Left colon (tissue), 2 donors: ENCODE results near the gene RPL37A. TPM values are rescaled to one million over a fixed set of nuclear protein-coding genes. Genes with fewer than 3 reads are reported as not detected.
"Not testable (repeated sequence)": the region's sequence is repeated elsewhere in the genome, so short reads cannot be mapped to it uniquely, and the experiment has no call there.

ENCODE experiments used
- ATAC-seq: fragments of 200-7000 bp; cut with Tn5 transposase; one replicate; pipeline ENCODE4 v1.9.1; 2020; ENCODE audit warnings: mild to moderate bottlenecking, moderate library complexity
- DNase-seq, 2 donors: peaks; one replicate each; pipeline ENCODE4 v3.0.0-alpha.2; 2020
- intact Hi-C, 2 donors: fragments of 100-400 bp; cut with DNase I in 1 of 2; cut with micrococcal nuclease in 1 of 2; formaldehyde crosslinking; loops; one replicate each; pipeline versions ENCODE4 v1.11.2 to v1.14.0; 2022; cut with DNase I, micrococcal nuclease
- total RNA-seq, 2 donors: library from RNA; stranded (reverse); fragmentation: NEBNext Ultra II Directional; extraction: Animal tissue kit (Norgen Biotek cat#: 25700); gene quantifications; one replicate each; pipeline ENCODE4 v1.2.1, GENCODE V29; 2021
- donor health status: DM: no; HTN: no; CAD: no.
- donor health status: DM: yes; HTN: yes; CAD: no.

RPL37A gene
- total RNA-seq, 2 donors from 2014 or later: 1,768 to 1,865 TPM

DNA sequence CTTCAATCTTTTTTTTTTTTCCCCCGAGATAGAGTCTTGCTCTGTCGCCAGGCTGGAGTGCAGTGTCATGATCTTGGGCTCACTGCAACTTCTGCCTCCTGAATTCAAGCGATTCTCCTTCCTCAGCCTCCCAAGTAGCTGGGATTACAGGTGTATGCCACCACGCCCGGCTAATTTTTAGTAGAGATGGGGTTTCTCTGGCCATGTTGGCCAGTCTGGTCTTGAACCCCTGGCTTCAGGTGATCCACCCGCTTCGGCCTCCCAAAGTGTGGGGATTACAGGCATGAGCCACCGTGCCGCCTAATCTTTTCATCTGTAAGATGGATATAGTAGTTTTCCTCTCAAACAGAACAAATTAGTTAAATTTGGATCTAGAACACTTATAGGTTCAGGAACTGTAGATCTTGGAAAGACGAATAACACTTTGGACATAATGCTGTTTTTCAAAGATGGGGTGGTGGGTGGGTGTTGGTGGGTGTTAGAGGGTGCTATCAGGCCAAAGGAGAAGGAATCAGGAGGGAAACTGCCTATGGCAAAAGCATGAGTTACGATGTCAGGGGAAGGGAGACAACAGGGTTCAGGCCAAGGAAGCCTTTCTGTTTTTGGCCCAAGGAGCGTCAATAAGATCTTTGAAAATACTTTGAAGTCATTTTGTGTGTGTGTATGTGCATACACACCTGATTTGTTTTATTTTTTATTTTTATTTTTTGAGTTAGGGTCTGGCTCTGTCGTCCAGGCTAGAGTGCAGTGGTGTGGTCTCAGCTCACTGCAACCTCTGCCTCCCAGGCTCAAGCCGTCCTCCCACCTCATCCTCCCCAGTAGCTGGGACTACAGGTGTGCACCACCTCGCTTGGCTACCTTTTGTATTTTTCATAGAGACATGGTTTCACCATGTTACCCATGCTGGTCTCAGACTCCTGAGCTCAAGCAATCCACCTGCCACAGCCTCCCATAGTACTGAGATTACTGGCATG, 6.8 kb downstream of the RPL37A start:
- DNase-seq (no peak), ATAC-seq (no peak)
- intact Hi-C loops: no loop called here

DNA sequence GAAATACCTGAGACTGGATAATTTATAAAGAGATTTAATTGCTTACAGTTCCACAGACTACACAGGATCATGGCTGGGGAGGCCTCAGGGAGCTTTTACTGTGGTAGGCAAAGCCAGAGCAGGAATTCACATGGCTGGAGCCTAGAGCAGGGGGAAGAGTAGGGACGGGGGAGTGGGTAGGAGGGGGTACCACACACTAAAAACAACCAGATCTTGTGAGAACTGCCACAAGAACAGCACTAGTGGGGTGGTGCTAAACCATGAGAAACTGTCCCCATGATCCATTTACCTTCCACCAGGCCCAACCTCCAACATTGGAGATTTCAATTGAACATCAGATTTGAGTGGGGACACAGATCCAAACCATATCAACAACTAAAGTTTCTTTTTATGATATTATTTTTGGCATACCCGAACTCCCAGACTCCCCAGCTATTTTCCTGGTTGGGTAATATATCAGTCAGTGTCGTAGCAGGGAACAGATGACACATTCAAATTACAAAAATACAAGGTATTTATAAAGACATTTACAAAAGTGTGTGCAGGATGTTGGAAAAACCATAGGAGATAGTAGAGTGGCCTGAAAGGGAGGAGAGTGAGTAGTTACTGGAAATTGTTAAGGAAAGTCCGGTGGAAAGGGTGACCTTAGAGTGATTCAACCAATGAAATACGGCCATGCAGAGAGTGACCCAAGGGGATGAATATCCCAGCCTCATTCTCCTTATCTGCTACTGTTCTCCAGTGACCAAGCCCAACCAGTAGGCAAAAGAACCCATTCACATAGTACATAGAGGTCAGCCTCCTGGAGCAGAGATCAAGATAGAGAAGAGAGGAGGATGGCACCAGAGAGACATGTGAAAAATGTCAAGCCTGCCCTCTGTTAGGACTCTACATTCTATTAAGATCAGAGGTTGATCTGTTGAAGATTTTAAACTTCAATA, 8.8 kb downstream of the RPL37A start:
- ATAC-seq (no peak), DNase-seq (no peak)

GRCh38 chr2:216508229-216508628, 9.6 kb downstream of the RPL37A start:
- intact Hi-C loops: no loop called here
- DNase-seq (no peak), ATAC-seq (no peak)

More for the DNA sequence above, 8.8 kb downstream of the RPL37A start:
- intact Hi-C loops: no loop called here

DNA sequence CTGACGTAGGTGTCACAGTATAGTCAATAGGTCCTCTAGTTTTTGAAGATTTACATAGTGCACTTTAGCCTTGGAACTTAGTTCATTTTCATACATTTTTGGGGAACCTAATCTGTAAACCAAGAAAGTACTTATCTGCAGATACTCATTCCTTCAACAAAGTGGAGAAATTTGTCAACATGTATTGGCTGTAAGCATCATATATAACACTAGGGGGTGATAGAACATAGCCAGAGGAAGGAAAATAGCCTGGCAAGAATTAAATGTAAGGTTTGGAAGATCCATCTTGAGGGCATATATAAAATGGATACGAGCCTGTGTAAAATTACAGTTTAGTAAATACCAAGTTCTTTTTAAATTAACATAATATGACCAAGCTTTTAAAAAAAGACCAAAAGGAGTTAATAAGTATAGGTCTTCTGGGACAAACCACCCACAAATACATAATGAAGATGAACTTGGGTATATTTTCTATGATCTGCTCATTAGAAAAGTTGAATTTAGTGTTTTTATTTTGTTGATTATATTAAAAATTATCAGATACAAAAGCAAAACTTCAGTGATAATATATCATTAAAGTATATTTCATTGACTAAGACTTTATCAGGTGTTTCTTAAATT, 18.2 kb downstream of the RPL37A start:
- peak; percentile 64 for ATAC-seq
- intact Hi-C loops: loop anchor here in 1 of 2 donors (2.0 kb wide), 1 partner anchor 150 kb away; no protein-coding TSS in a partner anchor

GRCh38 chr2:216517447-216518225, 19.0 kb downstream of the RPL37A start:
- intact Hi-C loops: loop anchor here in 1 of 2 donors (2.0 kb wide), 1 partner anchor 149 kb away; no protein-coding TSS in a partner anchor
- DNase-seq (no peak), ATAC-seq (no peak)

More for the DNA sequence above, 18.2 kb downstream of the RPL37A start:
- DNase-seq: no peak

- ATAC-seq, intact Hi-C loops, DNase-seq: not testable (repeated sequence)
Measured at GRCh38 chr2:216518566-216519119, 20.0 kb downstream of the RPL37A start.

DNA sequence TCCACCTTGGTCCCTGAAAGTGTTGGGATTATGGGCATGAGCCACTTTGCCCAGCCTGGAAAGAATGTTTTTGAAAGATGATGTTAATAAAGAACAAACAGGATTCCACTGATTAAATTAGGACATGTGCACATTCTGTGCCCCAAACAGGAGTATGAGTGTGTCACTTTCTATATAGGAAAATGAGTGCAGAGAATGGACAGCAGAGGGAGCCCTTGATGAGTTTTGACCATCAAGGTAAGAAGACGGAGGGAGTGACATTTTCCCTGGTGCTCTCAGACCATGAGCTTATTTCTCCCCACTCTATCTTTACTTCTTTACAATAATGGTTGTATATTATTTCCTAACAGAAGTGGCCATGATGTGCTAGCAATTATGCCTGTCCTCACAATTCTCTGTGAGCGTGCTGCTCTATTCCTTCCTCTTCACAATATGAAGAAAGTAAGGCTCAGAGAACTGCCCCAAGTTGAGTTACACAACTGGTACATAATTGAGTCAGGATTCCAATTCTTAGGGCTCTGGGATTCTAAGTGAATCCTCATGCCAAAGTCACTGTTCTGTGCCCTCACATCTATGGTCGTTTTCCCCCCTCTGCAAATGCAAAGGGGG, 20.6 kb downstream of the RPL37A start:
- DNase-seq (peak; percentile 53 to 74), ATAC-seq (peak; percentile 92)
- intact Hi-C loops: no loop called here

DNA sequence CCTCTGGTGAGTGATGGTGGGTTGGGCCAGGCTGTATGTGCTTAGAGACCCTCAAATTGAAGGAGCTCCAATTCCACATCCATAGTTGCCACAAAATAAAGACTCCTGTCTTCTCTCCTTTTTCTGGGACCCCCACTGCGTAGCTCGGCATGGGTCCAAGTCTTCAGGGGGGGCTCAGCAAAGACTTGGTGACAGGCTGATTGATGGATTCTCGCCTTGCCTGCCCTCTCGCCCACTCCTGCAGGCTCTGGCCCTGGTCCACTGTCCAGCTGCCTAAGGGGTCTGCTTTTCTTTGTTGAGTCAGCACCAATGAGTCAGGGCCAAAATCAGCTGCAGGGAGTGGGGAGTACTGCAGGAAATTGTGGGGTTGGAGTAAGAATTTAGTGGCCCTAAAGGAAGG, 21.5 kb downstream of the RPL37A start:
- no peak for ATAC-seq
- DNase-seq: no peak
- intact Hi-C loops: loop anchor here in 1 of 2 donors (5.0 kb wide), 1 partner anchor 147 kb away; no protein-coding TSS in a partner anchor

DNA sequence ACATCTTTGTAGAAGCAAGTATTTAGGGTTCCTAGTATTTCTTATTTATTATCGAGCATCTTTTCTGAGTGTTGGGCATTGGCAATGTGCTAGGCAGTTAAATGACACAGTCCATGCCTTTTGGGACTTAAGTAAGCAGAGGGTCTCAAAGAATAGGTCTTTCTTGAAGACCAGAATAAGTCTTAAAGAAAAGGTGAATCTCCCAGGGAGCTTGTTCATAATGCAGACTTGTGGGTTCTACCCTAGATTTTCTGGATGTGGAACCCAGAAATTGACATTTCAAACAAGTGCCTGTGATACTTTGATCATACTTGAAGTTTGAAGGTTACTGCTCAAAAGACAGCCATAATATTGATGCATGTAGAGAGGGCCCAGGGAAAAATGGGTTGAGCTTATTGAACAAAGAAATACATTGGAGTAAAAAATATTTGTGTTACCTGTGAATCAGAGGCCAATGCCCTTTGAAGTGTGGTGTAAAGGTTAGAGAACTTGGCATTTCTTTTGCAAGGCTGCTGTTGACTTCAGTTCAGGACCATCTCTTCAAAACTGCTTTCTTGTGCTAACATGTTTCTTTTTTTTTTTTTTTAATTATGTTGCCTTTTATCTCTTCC, 24.4 kb downstream of the RPL37A start:
- DNase-seq (no peak), ATAC-seq (no peak)
- intact Hi-C loops: loop anchor here in 1 of 2 donors (5.0 kb wide), 1 partner anchor 144 kb away; no protein-coding TSS in a partner anchor

- DNase-seq: no peak
- no peak for ATAC-seq
- intact Hi-C loops: no loop called here
Measured at GRCh38 chr2:216525972-216526371, 27.3 kb downstream of the RPL37A start.

DNA sequence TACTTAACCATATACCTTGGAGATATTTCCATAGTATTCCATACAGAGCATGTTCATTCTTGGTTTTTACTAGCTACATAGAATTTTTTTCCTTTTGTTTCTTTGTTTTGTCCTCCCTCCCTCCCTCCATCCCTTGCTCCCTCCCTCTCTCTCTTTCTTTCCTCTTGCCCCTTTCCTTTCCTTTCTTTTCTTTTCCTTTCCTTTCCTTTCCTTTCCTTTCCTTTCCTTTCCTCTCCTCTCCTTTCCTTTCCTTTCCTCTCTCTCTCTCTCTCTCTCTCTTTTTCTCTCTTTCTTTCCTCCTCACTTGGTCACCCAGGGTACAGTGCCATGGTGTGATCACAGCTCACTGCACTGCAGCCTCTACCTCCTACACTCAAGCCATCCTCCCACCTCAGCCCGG, 28.3 kb downstream of the RPL37A start:
- no peak for DNase-seq
- no peak for ATAC-seq
- intact Hi-C loops: no loop called here

DNA sequence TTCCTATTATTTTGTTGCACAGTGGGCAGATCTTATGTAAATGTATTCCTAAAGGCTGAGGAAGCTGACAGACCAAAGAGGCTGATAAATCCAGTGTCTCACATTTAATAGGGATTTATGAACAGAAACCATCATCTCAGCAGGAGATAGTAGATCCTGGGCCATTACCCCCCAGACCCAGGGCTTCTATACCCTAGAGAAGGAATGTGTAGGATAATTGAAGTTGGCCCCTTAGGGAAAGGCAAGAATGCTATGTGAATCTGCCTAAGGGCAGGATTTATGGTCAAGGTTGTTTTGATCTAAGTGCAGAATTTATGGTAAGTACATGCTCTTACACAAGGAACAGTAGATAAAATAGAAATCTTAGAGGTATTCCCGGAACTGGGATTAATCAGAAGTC, 29.0 kb downstream of the RPL37A start:
- DNase-seq (no peak), ATAC-seq (no peak)
- intact Hi-C loops: no loop called here

DNA sequence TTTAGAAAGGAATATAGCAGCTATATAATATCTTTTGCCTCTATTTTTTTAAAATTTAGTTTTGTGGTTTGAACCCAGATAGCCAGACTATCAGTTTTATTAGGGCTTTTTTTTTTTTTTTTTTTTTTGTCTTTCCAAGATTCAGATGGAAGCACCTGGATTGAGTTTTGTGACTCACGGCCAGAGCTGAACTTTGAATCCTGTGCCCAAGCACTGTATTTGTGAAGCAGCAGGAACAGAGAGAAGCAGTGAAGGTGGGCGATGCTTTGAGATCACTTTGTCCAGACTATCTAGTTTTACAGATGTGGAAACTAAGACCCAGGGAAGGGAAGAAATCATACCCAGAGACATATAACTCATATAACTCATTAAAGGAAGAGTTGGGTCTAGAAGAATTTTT, 33.9 kb downstream of the RPL37A start:
- ATAC-seq: peak; percentile 55
- intact Hi-C loops: no loop called here

GRCh38 chr2:216533609-216534008, 35.0 kb downstream of the RPL37A start:
- intact Hi-C loops: no loop called here
- no peak for DNase-seq
- ATAC-seq: no peak

More for the DNA sequence above, 33.9 kb downstream of the RPL37A start:
- no peak for DNase-seq

- ATAC-seq (no peak), DNase-seq (no peak)
- intact Hi-C loops: no loop called here
Measured at GRCh38 chr2:216534809-216535208, 36.2 kb downstream of the RPL37A start.

DNA sequence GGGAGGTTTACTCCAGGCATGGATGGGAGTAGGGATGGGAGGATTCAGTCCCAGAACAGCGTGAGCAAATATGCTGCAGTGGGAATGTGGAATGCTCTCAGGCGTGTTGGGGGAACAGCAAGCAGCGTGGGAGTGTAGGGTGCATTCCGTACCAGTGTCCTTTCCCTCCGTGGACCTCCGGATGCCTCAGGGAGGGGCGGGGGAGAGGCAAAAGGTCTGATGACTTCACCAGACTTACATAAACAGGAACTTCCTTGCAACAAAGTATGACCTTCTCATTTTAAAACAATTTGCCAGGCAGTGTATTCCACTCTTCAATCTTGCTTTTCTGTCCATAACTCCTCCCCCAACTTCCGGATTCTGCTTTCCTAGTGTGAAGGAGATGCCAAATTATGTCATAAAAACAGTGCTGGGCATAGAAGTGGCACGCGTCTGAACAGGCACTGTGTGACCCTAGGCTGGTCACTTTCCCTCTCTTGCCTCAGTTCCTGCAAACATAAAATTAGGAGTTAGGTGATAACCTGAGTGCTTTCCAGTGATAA, 36.9 kb downstream of the RPL37A start:
- ATAC-seq (peak; percentile 55), DNase-seq (peak in 1 of 2 donors; percentile 44)
- intact Hi-C loops: no loop called here
